K562 (cell line): ENCODE data around the gene UBE2U. TPM values are rescaled to one million over a fixed set of nuclear protein-coding genes. Genes with fewer than 3 reads are reported as not detected.

Experiments used
- ATAC-seq: fragments of 200-7000 bp; cut with Tn5 transposase; 3 replicates; pipeline ENCODE4 v1.9.1; 2020; ENCODE audit warnings: moderate library complexity
- BruUV-seq: library from RNA; stranded (reverse); fragments of 400-500 nt; replicated peaks from 2 replicates; lab custom pipeline; 2021; lab: Mats Ljungman, UMichigan
- CTCF ChIA-PET: fragments of 300-600 bp; formaldehyde crosslinking; extraction: SDS; loops from one replicate; lab custom pipeline; 2021; ENCODE audit warnings: low intra/inter-chr PET ratio; lab: Yijun Ruan, JAX
- POLR2A ChIA-PET: fragments of 300-600, 350-650 bp; sonication (Branson Sonifier 250); formaldehyde crosslinking; extraction: SDS; loops from one replicate; lab custom pipeline; 2021; ENCODE audit warnings: antibody characterized with exemption, inconsistent platforms; lab: Yijun Ruan, JAX
- DNase-seq, 4 experiments: peaks; one replicate each; pipeline versions ENCODE4 v3.0.0 to v3.0.0-alpha.2; 2011 to 2018; ENCODE audit warnings: low spot score in 3 of 4, mixed read lengths in 3 of 4; ENCODE audit errors: extremely low read depth in 1 of 4
- FAIRE-seq: peaks from 2 replicates; lab custom pipeline; 2011; peaks lifted over from hg19 to GRCh38; lab: Jason Lieb, UNC
- H2AFZ ChIP-seq: 2 replicates; pipeline ENCODE4 v1.6.0; 2011; ENCODE audit warnings: low read depth, low read length, control low read depth, inconsistent platforms
- H3K27ac ChIP-seq: fragments of 200-600 bp; 3 replicates; pipeline ENCODE4 v1.8.0; 2011; ENCODE audit warnings: low read depth, mild to moderate bottlenecking, control low read depth, inconsistent platforms, low read length, moderate library complexity, mixed read lengths; ENCODE audit errors: extremely low read depth
- H3K27me3 ChIP-seq, 2 experiments: fragments of 300-600 bp in 1 of 2; 2 replicates in 1 of 2; 3 replicates in 1 of 2; pipeline versions ENCODE4 v1.6.0 to v1.8.0; 2011; ENCODE audit warnings: inconsistent platforms in 2 of 2, low read length in 2 of 2, mild to moderate bottlenecking in 1 of 2, mixed read lengths in 1 of 2, moderate library complexity in 1 of 2; ENCODE audit not compliant: control insufficient read depth in 2 of 2, insufficient read depth in 2 of 2
- H3K36me3 ChIP-seq: fragments of 300-600 bp; 3 replicates; pipeline ENCODE4 v1.8.0; 2011; ENCODE audit warnings: mild to moderate bottlenecking, low read length, inconsistent platforms; ENCODE audit not compliant: control insufficient read depth, insufficient read depth
- H3K4me1 ChIP-seq, 2 experiments: fragments of 200-600 bp in 1 of 2; replicated peaks in 1 of 2; 2 replicates in 1 of 2; 3 replicates in 1 of 2; pipeline versions ENCODE4 v1.5.1 to v1.8.0; 2011; ENCODE audit warnings: inconsistent platforms in 2 of 2, low read length in 2 of 2, mild to moderate bottlenecking in 1 of 2, mixed read lengths in 1 of 2, moderate library complexity in 1 of 2; ENCODE audit not compliant: control insufficient read depth in 2 of 2, insufficient read depth in 2 of 2
- H3K4me2 ChIP-seq: 2 replicates; pipeline ENCODE4 v1.6.1; 2011; ENCODE audit warnings: low read length, control low read depth, inconsistent platforms, mixed read lengths; ENCODE audit not compliant: insufficient read depth
- H3K4me3 ChIP-seq: fragments of 200-600 bp; sonication (generic), shearing (Covaris generic); 2 replicates; pipeline ENCODE4 v1.5.1; 2016; ENCODE audit warnings: control low read depth, inconsistent platforms
- H3K79me2 ChIP-seq: fragments of 200-600 bp; 3 replicates; pipeline ENCODE4 v1.8.0; 2011; ENCODE audit warnings: low read length, inconsistent platforms; ENCODE audit not compliant: control insufficient read depth, insufficient read depth
- H3K9ac ChIP-seq, 2 experiments: 2 replicates each; pipeline versions ENCODE4 v1.6.0 to v1.6.1; 2011; ENCODE audit warnings: low read depth in 2 of 2, low read length in 2 of 2, control low read depth in 1 of 2, inconsistent platforms in 1 of 2, mild to moderate bottlenecking in 1 of 2, mixed read lengths in 1 of 2; ENCODE audit not compliant: insufficient read depth in 1 of 2
- H3K9me1 ChIP-seq: one replicate; pipeline ENCODE4 v1.6.0; 2011; ENCODE audit warnings: inconsistent platforms, mild to moderate bottlenecking, low read length, moderate library complexity; ENCODE audit not compliant: control insufficient read depth, insufficient read depth
- H3K9me3 ChIP-seq: replicated peaks from 2 replicates; pipeline ENCODE4 v1.5.1; 2011; ENCODE audit warnings: low read depth, low read length, inconsistent platforms; ENCODE audit not compliant: control insufficient read depth, insufficient read depth
- H4K20me1 ChIP-seq: replicated peaks from 2 replicates; pipeline ENCODE4 v1.6.1; 2011; ENCODE audit warnings: low read length, inconsistent platforms, mixed read lengths; ENCODE audit not compliant: control insufficient read depth, insufficient read depth
- KLF10 ChIP-seq: fragments of 250-450 bp; sonication (Bioruptor Pico); IDR thresholded peaks from 2 replicates; pipeline ENCODE4 v1.6.1; 2021; ENCODE audit warnings: matching md5 sums
- PRMT5 ChIP-seq: sonication (generic); formaldehyde crosslinking; IDR thresholded peaks from 2 replicates; pipeline ENCODE4 v1.5.0; 2020; ENCODE audit warnings: missing genetic modification reagents
- SLC30A9 ChIP-seq: fragments of 250-450 bp; sonication (Bioruptor Pico); IDR thresholded peaks from 2 replicates; pipeline ENCODE4 v1.8.0; 2022; ENCODE audit warnings: mild to moderate bottlenecking, moderate library complexity
- ZBTB7A ChIP-seq: IDR thresholded peaks from 2 replicates; pipeline ENCODE4 v1.6.1; 2011; ENCODE audit warnings: low read depth, mild to moderate bottlenecking, low read length, moderate library complexity, borderline replicate concordance; ENCODE audit not compliant: control insufficient read depth
- ZNF561 ChIP-seq: fragments of 450-650 bp; formaldehyde crosslinking; conservative IDR thresholded peaks from 2 replicates; pipeline ENCODE4 v1.4.0; 2020; ENCODE audit warnings: mild to moderate bottlenecking, moderate library complexity
- ZNF699 ChIP-seq: fragments of 250-450 bp; sonication (Bioruptor Pico); IDR thresholded peaks from 2 replicates; pipeline ENCODE4 v1.8.0; 2021; ENCODE audit warnings: mild to moderate bottlenecking, moderate library complexity; ENCODE audit not compliant: insufficient replicate concordance
- WGBS: fragments of 100-300 bp; shearing (Covaris generic); methylation state at CpG from one replicate; pipeline ENCODE4 v1.1.6; 2016; ENCODE audit warnings: low coverage, mixed read lengths; ENCODE audit not compliant: insufficient coverage; ENCODE audit errors: missing lambda C conversion rate; 5-methylcytosine and 5-hydroxymethylcytosine counted together
- in situ Hi-C: fragments of 300-500 bp; cut with MboI; formaldehyde crosslinking; loops from 4 replicates; pipeline ENCODE4 v1.15.0; 2018; ENCODE audit warnings: inconsistent platforms, mixed read lengths
- intact Hi-C: fragments of 100-400 bp; cut with micrococcal nuclease; formaldehyde crosslinking; loops from 2 replicates; pipeline ENCODE4 v1.14.2; 2022
- polyA plus RNA-seq, 8 experiments: library from polyadenylated mRNA; depleted of rRNA in 4 of 8; stranded (reverse) in 5 of 8; unstranded in 3 of 8; fragments of >200 nt; fragmentation: Nextera tagmentation in 2 of 8; fragmentation: Illumina TruSeq in 1 of 8; extraction: Ambion mirVana in 2 of 8; extraction: Trizol in 1 of 8; gene quantifications; 2 replicates each; pipeline versions ENCODE4 v1.2.1 to v1.2.3, GENCODE V29; 2011 to 2014; ENCODE audit warnings: inconsistent platforms in 1 of 8, missing spikeins in 1 of 8
- total RNA-seq, 7 experiments: library from RNA; depleted of rRNA in 6 of 7; stranded (reverse); fragments of >200 nt in 6 of 7; fragmentation: Illumina TruSeq in 2 of 7; extraction: Trizol in 2 of 7; gene quantifications; 2 replicates each; pipeline versions ENCODE4 v1.2.1 to v1.2.3, GENCODE V29; 2011 to 2021; ENCODE audit warnings: low replicate concordance in 1 of 7
- TF ChIP-seq, protein P1 (sequence below): IDR thresholded peaks from 2 replicates; pipeline ENCODE4 v1.6.1; 2011; ENCODE audit warnings: borderline replicate concordance, low read depth, mild to moderate bottlenecking, moderate library complexity, low read length; ENCODE audit not compliant: insufficient read depth, poor library complexity, severe bottlenecking
- TF ChIP-seq, protein P2 (sequence below): fragments of 450-650 bp; formaldehyde crosslinking; IDR thresholded peaks from 2 replicates; pipeline ENCODE4 v1.4.0; 2022; ENCODE audit warnings: mild to moderate bottlenecking, moderate library complexity
- TF ChIP-seq, protein P3 (sequence below): fragments of 200-800 bp; sonication (Bioruptor generic); IDR thresholded peaks from 2 replicates; pipeline ENCODE4 v1.6.1; 2017; ENCODE audit warnings: missing genetic modification characterization, missing compliant biosample characterization

The UBE2U gene
- total and polyA plus RNA-seq, 9 of the 15 experiments (the other 6 are each of a cell fraction or from before 2014, with no cell fraction given) = not detected

DNA sequence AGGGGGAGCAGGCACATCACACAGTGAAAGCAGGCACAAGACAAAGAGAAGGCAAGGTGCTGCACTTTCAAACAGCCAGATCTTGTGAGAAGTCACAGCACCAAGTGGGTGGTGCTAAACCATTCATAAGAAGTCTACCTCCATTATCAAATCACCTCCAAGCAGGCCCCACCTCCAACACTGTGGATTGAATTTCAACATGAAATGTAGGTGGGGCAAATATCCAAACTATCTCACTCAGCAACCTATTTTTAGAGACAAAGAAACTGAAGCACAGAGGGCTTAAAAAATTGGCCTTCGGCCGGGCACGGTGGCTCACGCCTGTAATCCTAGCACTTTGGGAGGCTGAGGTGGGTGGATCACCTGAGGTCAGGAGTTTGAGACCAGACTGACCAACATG, 90.4 kb downstream of the UBE2U start:
- in situ Hi-C loops = no loop called here
- FAIRE-seq = no peak

More for the DNA sequence above, 90.4 kb downstream of the UBE2U start:
- TF ChIP-seq, protein P1, sequence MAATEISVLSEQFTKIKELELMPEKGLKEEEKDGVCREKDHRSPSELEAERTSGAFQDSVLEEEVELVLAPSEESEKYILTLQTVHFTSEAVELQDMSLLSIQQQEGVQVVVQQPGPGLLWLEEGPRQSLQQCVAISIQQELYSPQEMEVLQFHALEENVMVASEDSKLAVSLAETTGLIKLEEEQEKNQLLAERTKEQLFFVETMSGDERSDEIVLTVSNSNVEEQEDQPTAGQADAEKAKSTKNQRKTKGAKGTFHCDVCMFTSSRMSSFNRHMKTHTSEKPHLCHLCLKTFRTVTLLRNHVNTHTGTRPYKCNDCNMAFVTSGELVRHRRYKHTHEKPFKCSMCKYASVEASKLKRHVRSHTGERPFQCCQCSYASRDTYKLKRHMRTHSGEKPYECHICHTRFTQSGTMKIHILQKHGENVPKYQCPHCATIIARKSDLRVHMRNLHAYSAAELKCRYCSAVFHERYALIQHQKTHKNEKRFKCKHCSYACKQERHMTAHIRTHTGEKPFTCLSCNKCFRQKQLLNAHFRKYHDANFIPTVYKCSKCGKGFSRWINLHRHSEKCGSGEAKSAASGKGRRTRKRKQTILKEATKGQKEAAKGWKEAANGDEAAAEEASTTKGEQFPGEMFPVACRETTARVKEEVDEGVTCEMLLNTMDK = no peak
- TF ChIP-seq KLF10 (no peak), SLC30A9 (CRISPR knock-in tag) (no peak), ZNF561 (CRISPR knock-in tag) (no peak), ZBTB7A (no peak), ZNF699 (CRISPR knock-in tag) (no peak), PRMT5 (no peak)
- TF ChIP-seq, protein P2, sequence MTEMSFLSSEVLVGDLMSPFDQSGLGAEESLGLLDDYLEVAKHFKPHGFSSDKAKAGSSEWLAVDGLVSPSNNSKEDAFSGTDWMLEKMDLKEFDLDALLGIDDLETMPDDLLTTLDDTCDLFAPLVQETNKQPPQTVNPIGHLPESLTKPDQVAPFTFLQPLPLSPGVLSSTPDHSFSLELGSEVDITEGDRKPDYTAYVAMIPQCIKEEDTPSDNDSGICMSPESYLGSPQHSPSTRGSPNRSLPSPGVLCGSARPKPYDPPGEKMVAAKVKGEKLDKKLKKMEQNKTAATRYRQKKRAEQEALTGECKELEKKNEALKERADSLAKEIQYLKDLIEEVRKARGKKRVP (CRISPR knock-in tag) = no peak
- TF ChIP-seq, protein P3, sequence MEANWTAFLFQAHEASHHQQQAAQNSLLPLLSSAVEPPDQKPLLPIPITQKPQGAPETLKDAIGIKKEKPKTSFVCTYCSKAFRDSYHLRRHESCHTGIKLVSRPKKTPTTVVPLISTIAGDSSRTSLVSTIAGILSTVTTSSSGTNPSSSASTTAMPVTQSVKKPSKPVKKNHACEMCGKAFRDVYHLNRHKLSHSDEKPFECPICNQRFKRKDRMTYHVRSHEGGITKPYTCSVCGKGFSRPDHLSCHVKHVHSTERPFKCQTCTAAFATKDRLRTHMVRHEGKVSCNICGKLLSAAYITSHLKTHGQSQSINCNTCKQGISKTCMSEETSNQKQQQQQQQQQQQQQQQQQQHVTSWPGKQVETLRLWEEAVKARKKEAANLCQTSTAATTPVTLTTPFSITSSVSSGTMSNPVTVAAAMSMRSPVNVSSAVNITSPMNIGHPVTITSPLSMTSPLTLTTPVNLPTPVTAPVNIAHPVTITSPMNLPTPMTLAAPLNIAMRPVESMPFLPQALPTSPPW (CRISPR knock-in tag) = no peak
- CTCF ChIA-PET = no interaction called here
- POLR2A ChIA-PET = no interaction called here
- Histone ChIP-seq H3K4me1 (no peaks in the 10 kb centered on the region), H3K9me3 (no peaks in the 10 kb centered on the region), H4K20me1 (no peaks in the 10 kb centered on the region), H3K4me3 (no peak overlapping the region), H3K9ac (no peak overlapping the region), H3K9me1 (no peaks in the 10 kb centered on the region), H3K27ac (no peak overlapping the region), H2AFZ (no peak overlapping the region), H3K27me3 (no peaks in the 10 kb centered on the region), H3K79me2 (no peaks in the 10 kb centered on the region), H3K4me2 (no peak overlapping the region), H3K36me3 (no peaks in the 10 kb centered on the region)
- intact Hi-C loops = no loop called here
- BruUV-seq = no TSS peak
- no peak for DNase-seq
- WGBS = 0% methylated on average over 4 of the region's 4 CpGs
- ATAC-seq = no peak
